Activated CD4-positive, alpha-beta memory T cell treated with anti-CD3 and anti-CD28 coated beads, Interleukin-2, amount 10 ng/mL, durations not matched to agents 7 days and 5 days (primary cell): ENCODE data around the gene PEX6. TPM values are rescaled to one million over a fixed set of nuclear protein-coding genes. Genes with fewer than 3 reads are reported as not detected.
A peak's percentile ranks its signal among the peaks of the same experiment; 100 is the strongest.

Experiments used
- CTCF ChIA-PET: fragments of 350-600 bp; sonication (Branson Sonifier 250); formaldehyde crosslinking; loops from one replicate; lab custom pipeline; 2021; ENCODE audit warnings: antibody characterized with exemption, inconsistent platforms; lab: Charles Lee
- POLR2A ChIA-PET: fragments of 350-600 bp; sonication (Branson Sonifier 250); formaldehyde crosslinking; loops from one replicate; lab custom pipeline; 2021; ENCODE audit warnings: antibody characterized with exemption; lab: Charles Lee
- DNase-seq: peaks from one replicate; pipeline ENCODE4 v3.0.0-alpha.2; 2020
- H3K27ac Mint-ChIP-seq: one replicate; pipeline ENCODE4 v1.8.0; 2021; ENCODE audit warnings: mild to moderate bottlenecking, mixed read lengths
- H3K27me3 Mint-ChIP-seq: one replicate; pipeline ENCODE4 v1.8.0; 2021; ENCODE audit warnings: mixed read lengths
- H3K36me3 Mint-ChIP-seq: one replicate; pipeline ENCODE4 v1.8.0; 2021; ENCODE audit warnings: low read depth, mixed read lengths
- H3K4me1 Mint-ChIP-seq: one replicate; pipeline ENCODE4 v1.8.0; 2021; ENCODE audit warnings: mixed read lengths
- H3K4me3 Mint-ChIP-seq: one replicate; pipeline ENCODE4 v1.8.0; 2021; ENCODE audit warnings: mild to moderate bottlenecking, mixed read lengths
- H3K9me3 Mint-ChIP-seq: one replicate; pipeline ENCODE4 v1.8.0; 2021; ENCODE audit warnings: mixed read lengths
- total RNA-seq, 2 experiments: library from RNA; stranded (reverse); gene quantifications; one replicate each; pipeline ENCODE4 v1.2.3, GENCODE V29; 2021

Gene PEX6
- total RNA-seq, 2 experiments from 2014 or later: 27.4 to 29.1 TPM

GRCh38 chr6:42973926-42974325 lies 5.1 kb downstream of the PEX6 start:
- Mint-ChIP-seq H3K27ac (no peak overlapping the region), H3K9me3 (no peaks in the 10 kb centered on the region), H3K36me3 (peaks cover 22% of the 10 kb centered on the region), H3K27me3 (no peaks in the 10 kb centered on the region), H3K4me3 (no peak overlapping the region), H3K4me1 (peaks cover 29% of the 10 kb centered on the region)
- ChIA-PET CTCF (no interaction called here), POLR2A (interaction anchor here (2.0 to 3.2 kb wide), 2 partner anchors 10 to 45 kb away, joined by 5 to 14 read pairs; partner anchors contain the start of genes CNPY3 and PPP2R5D)
- DNase-seq: no peak

- Mint-ChIP-seq H3K9me3 (no peaks in the 10 kb centered on the region), H3K27ac (peak overlapping the region; percentile 52), H3K4me1 (peaks cover 20% of the 10 kb centered on the region), H3K27me3 (no peaks in the 10 kb centered on the region), H3K4me3 (no peak overlapping the region), H3K36me3 (peaks cover 12% of the 10 kb centered on the region)
- DNase-seq: no peak
- ChIA-PET CTCF (interaction anchor here (1.3 kb wide), 1 partner anchor 172 kb away, joined by 3 read pairs; no protein-coding TSS in a partner anchor), POLR2A (interaction anchor here (1.7 kb wide), 2 partner anchors 7 to 11 kb away, joined by 4 to 6 read pairs; partner anchors contain the start of genes GNMT and PEX6)
These were observed 7.1 kb downstream of the PEX6 start for GRCh38 chr6:42971746-42972327.

- Mint-ChIP-seq H3K4me3 (no peak overlapping the region), H3K27me3 (no peaks in the 10 kb centered on the region), H3K36me3 (peaks cover 8% of the 10 kb centered on the region), H3K27ac (no peak overlapping the region), H3K4me1 (peaks cover 13% of the 10 kb centered on the region), H3K9me3 (no peaks in the 10 kb centered on the region)
- DNase-seq: no peak
- ChIA-PET CTCF (interaction anchor here (1.0 to 1.3 kb wide), 3 partner anchors 25 to 173 kb away, joined by 3 read pairs; partner anchors contain the start of genes KLHDC3 and MEA1), POLR2A (interaction anchor here (1.2 to 1.7 kb wide), 3 partner anchors 8 to 13 kb away, joined by 3 to 6 read pairs (median 4); partner anchors contain the start of genes GNMT and PEX6)
These were observed 7.9 kb downstream of the PEX6 start for GRCh38 chr6:42970871-42971612.

- H3K4me1 Mint-ChIP-seq: peaks cover 7% of the 10 kb centered on the region
These were observed 9.0 kb downstream of the PEX6 start for GRCh38 chr6:42969934-42970333.

GRCh38 chr6:42969431-42969830 lies 9.6 kb downstream of the PEX6 start:
- ChIA-PET POLR2A (no interaction called here), CTCF (interaction anchor here (0.7 kb wide), 1 partner anchor 9 kb away, joined by 3 read pairs; the partner anchor contains the start of gene PEX6)
- Mint-ChIP-seq H3K4me1 (peaks cover 6% of the 10 kb centered on the region), H3K36me3 (peaks cover 11% of the 10 kb centered on the region), H3K9me3 (no peaks in the 10 kb centered on the region), H3K4me3 (no peak overlapping the region), H3K27me3 (no peaks in the 10 kb centered on the region), H3K27ac (no peak overlapping the region)
- no peak for DNase-seq

More at GRCh38 chr6:42969934-42970333, 9.0 kb downstream of the PEX6 start:
- Mint-ChIP-seq H3K27me3 (no peaks in the 10 kb centered on the region), H3K36me3 (peaks cover 11% of the 10 kb centered on the region), H3K4me3 (no peak overlapping the region), H3K27ac (no peak overlapping the region), H3K9me3 (no peaks in the 10 kb centered on the region)
- DNase-seq: no peak
- POLR2A ChIA-PET: no interaction called here
- CTCF ChIA-PET: interaction anchor here (0.7 to 1.0 kb wide), 2 partner anchors 9 to 26 kb away, joined by 3 read pairs; partner anchors contain the start of gene PEX6

- POLR2A ChIA-PET: no interaction called here
- CTCF ChIA-PET: no interaction called here
- DNase-seq: no peak
- H3K4me3 Mint-ChIP-seq: no peak overlapping the region
- H3K27me3 Mint-ChIP-seq: no peaks in the 10 kb centered on the region
- H3K4me1 Mint-ChIP-seq: peaks cover 4% of the 10 kb centered on the region
- H3K9me3 Mint-ChIP-seq: no peaks in the 10 kb centered on the region
- H3K27ac Mint-ChIP-seq: no peak overlapping the region
- H3K36me3 Mint-ChIP-seq: peaks cover 8% of the 10 kb centered on the region
These were observed 10.2 kb downstream of the PEX6 start for GRCh38 chr6:42968783-42969182.

GRCh38 chr6:42968126-42968701 lies 10.8 kb downstream of the PEX6 start:
- H3K36me3 Mint-ChIP-seq: peaks cover 7% of the 10 kb centered on the region
- ChIA-PET CTCF (no interaction called here), POLR2A (interaction anchor here (2.0 kb wide), 1 partner anchor 11 kb away, joined by 10 read pairs; the partner anchor contains the start of gene PEX6)
- H3K4me3 Mint-ChIP-seq: no peak overlapping the region
- no peak for DNase-seq
- H3K4me1 Mint-ChIP-seq: peaks cover 4% of the 10 kb centered on the region
- H3K27ac Mint-ChIP-seq: no peak overlapping the region
- no peaks in the 10 kb centered on the region for H3K27me3 Mint-ChIP-seq
- H3K9me3 Mint-ChIP-seq: no peaks in the 10 kb centered on the region

GRCh38 chr6:42967228-42967627 lies 11.8 kb downstream of the PEX6 start:
- H3K27ac Mint-ChIP-seq: no peak overlapping the region
- H3K36me3 Mint-ChIP-seq: peaks cover 11% of the 10 kb centered on the region
- H3K9me3 Mint-ChIP-seq: no peaks in the 10 kb centered on the region
- peaks cover 4% of the 10 kb centered on the region for H3K4me1 Mint-ChIP-seq
- H3K27me3 Mint-ChIP-seq: no peaks in the 10 kb centered on the region
- no peak overlapping the region for H3K4me3 Mint-ChIP-seq
- CTCF ChIA-PET: interaction anchor here (1.0 to 1.6 kb wide), 2 partner anchors 47 to 54 kb away, joined by 3 to 4 read pairs; partner anchors contain the start of genes KLHDC3, MEA1 and RRP36
- DNase-seq: no peak
- POLR2A ChIA-PET: interaction anchor here (2.0 kb wide), 1 partner anchor 12 kb away, joined by 10 read pairs; the partner anchor contains the start of gene PEX6

- Mint-ChIP-seq H3K27ac (no peak overlapping the region), H3K36me3 (peaks cover 16% of the 10 kb centered on the region), H3K4me1 (peaks cover 3% of the 10 kb centered on the region), H3K27me3 (no peaks in the 10 kb centered on the region), H3K4me3 (no peak overlapping the region), H3K9me3 (no peaks in the 10 kb centered on the region)
- DNase-seq: no peak
- POLR2A ChIA-PET: interaction anchor here (2.0 to 2.1 kb wide), 2 partner anchors 8 to 13 kb away, joined by 4 to 10 read pairs; partner anchors contain the start of gene PEX6
- CTCF ChIA-PET: interaction anchor here (1.6 kb wide), 1 partner anchor 47 kb away, joined by 4 read pairs; the partner anchor contains the start of genes KLHDC3 and MEA1
These were observed 12.4 kb downstream of the PEX6 start for GRCh38 chr6:42966571-42966970.

- H3K4me3 Mint-ChIP-seq: no peak overlapping the region
- POLR2A ChIA-PET: interaction anchor here (1.6 kb wide), 1 partner anchor 35 kb away, joined by 4 read pairs; the partner anchor contains the start of gene CNPY3
- H3K4me1 Mint-ChIP-seq: peaks cover 13% of the 10 kb centered on the region
- H3K27me3 Mint-ChIP-seq: peaks cover 3% of the 10 kb centered on the region
- CTCF ChIA-PET: interaction anchor here (0.9 to 3.3 kb wide), 4 partner anchors 20 to 179 kb away, joined by 3 to 15 read pairs (median 6); partner anchors contain the start of gene PPP2R5D
- no peaks in the 10 kb centered on the region for H3K9me3 Mint-ChIP-seq
- no peak overlapping the region for H3K27ac Mint-ChIP-seq
- peak; percentile 52 for DNase-seq
- H3K36me3 Mint-ChIP-seq: peaks cover 17% of the 10 kb centered on the region
These were observed 15.0 kb downstream of the PEX6 start for GRCh38 chr6:42963855-42964605.

- Mint-ChIP-seq H3K36me3 (peaks cover 17% of the 10 kb centered on the region), H3K4me3 (no peak overlapping the region), H3K27me3 (peaks cover 3% of the 10 kb centered on the region), H3K4me1 (peaks cover 13% of the 10 kb centered on the region), H3K27ac (no peak overlapping the region), H3K9me3 (no peaks in the 10 kb centered on the region)
- CTCF ChIA-PET: interaction anchor here (3.3 kb wide), 1 partner anchor 180 kb away, joined by 15 read pairs; no protein-coding TSS in a partner anchor
- POLR2A ChIA-PET: interaction anchor here (1.6 kb wide), 1 partner anchor 34 kb away, joined by 4 read pairs; the partner anchor contains the start of gene CNPY3
- no peak for DNase-seq
These were observed 15.7 kb downstream of the PEX6 start for GRCh38 chr6:42963179-42963854.
